Thymus (tissue), 14 donors: ENCODE data around the gene ISOC1. TPM values are rescaled to one million over a fixed set of nuclear protein-coding genes. Genes with fewer than 3 reads are reported as not detected.

Source experiments
- DNase-seq, 9 donors: peaks; one replicate each; pipeline ENCODE4 v3.0.0-alpha.2; 2013; ENCODE audit warnings: low spot score in 9 of 9, low read depth in 6 of 9, missing footprints in 1 of 9
- H3K27ac ChIP-seq, 2 donors: one replicate each; pipeline ENCODE4 v1.5.1; 2013; ENCODE audit warnings: control low read depth in 1 of 2, low read depth in 1 of 2, low read length in 1 of 2, mild to moderate bottlenecking in 1 of 2, moderate library complexity in 1 of 2
- H3K27me3 ChIP-seq, 2 donors: one replicate each; pipeline ENCODE4 v1.5.1; 2013; ENCODE audit warnings: low read length in 1 of 2; ENCODE audit not compliant: control insufficient read depth in 2 of 2, insufficient read depth in 1 of 2
- H3K36me3 ChIP-seq, 2 donors: one replicate each; pipeline ENCODE4 v1.5.1; 2013; ENCODE audit warnings: low read length in 1 of 2, mild to moderate bottlenecking in 1 of 2, moderate library complexity in 1 of 2; ENCODE audit not compliant: control insufficient read depth in 2 of 2, insufficient read depth in 2 of 2
- H3K4me1 ChIP-seq, 2 donors: one replicate each; pipeline ENCODE4 v1.5.1; 2013; ENCODE audit warnings: low read length in 2 of 2; ENCODE audit not compliant: control insufficient read depth in 2 of 2, insufficient read depth in 2 of 2
- H3K4me3 ChIP-seq, 2 donors: one replicate each; pipeline ENCODE4 v1.5.1; 2013; ENCODE audit warnings: low read length in 2 of 2, control low read depth in 1 of 2, mild to moderate bottlenecking in 1 of 2
- H3K9me3 ChIP-seq, 2 donors: one replicate each; pipeline ENCODE4 v1.5.1; 2013; ENCODE audit warnings: low read length in 1 of 2, mild to moderate bottlenecking in 1 of 2; ENCODE audit not compliant: control insufficient read depth in 2 of 2, insufficient read depth in 1 of 2
- WGBS: extraction: QIAGEN DNeasy Blood & Tissue Kit; methylation state at CpG from one replicate; pipeline ENCODE4 v1.1.7; 2013; 5-methylcytosine and 5-hydroxymethylcytosine counted together
- long read RNA-seq, 10 donors: transcript quantifications; one replicate each; lab custom pipeline, GENCODE V29; 2026
- polyA plus RNA-seq: library from polyadenylated mRNA; stranded (reverse); fragments of 200-250 nt; gene quantifications from one replicate; pipeline ENCODE4 v1.2.3, GENCODE V29; 2013
- total RNA-seq: library from RNA; stranded (reverse); fragments of 120-200 nt; gene quantifications from one replicate; pipeline ENCODE4 v1.2.4, GENCODE V29; 2013
- donor health status: healthy.

The ISOC1 gene
- total RNA-seq = 21.5 TPM
- 29.0 TPM for polyA plus RNA-seq
- long read RNA-seq, donor 1, partial matches to known transcripts = 0 of 2 reads
- long read RNA-seq, donor 1, other reads (novel, unspliced or antisense) = 0 of 2 reads
- long read RNA-seq, donor 2 = 0 reads
- long read RNA-seq, donor 3, transcript ISOC1-201 (5 exons, 1,940 nt) = major isoform, 27 of 27 reads
- long read RNA-seq, donor 3, partial matches to known transcripts = 0 of 27 reads
- long read RNA-seq, donor 3, other reads (novel, unspliced or antisense) = 0 of 27 reads
- long read RNA-seq, donor 4, transcript ISOC1-201 (5 exons, 1,940 nt) = major isoform, 10 of 10 reads
- long read RNA-seq, donor 4, partial matches to known transcripts = 0 of 10 reads
- long read RNA-seq, donor 4, other reads (novel, unspliced or antisense) = 0 of 10 reads
- long read RNA-seq, donor 5, transcript ISOC1-201 (5 exons, 1,940 nt) = major isoform, 29 of 29 reads
- long read RNA-seq, donor 5, partial matches to known transcripts = 0 of 29 reads
- long read RNA-seq, donor 5, other reads (novel, unspliced or antisense) = 0 of 29 reads
- long read RNA-seq, donor 6, transcript ISOC1-201 (5 exons, 1,940 nt) = major isoform, 17 of 17 reads
- long read RNA-seq, donor 6, partial matches to known transcripts = 0 of 17 reads
- long read RNA-seq, donor 6, other reads (novel, unspliced or antisense) = 0 of 17 reads
- long read RNA-seq, donor 7, transcript ISOC1-201 (5 exons, 1,940 nt) = major isoform, 27 of 27 reads
- long read RNA-seq, donor 7, partial matches to known transcripts = 0 of 27 reads
- long read RNA-seq, donor 7, other reads (novel, unspliced or antisense) = 0 of 27 reads
- long read RNA-seq, donor 8, transcript ISOC1-201 (5 exons, 1,940 nt) = major isoform, 8 of 8 reads
- long read RNA-seq, donor 8, partial matches to known transcripts = 0 of 8 reads
- long read RNA-seq, donor 8, other reads (novel, unspliced or antisense) = 0 of 8 reads
- long read RNA-seq, donor 9, transcript ISOC1-201 (5 exons, 1,940 nt) = major isoform, 14 of 14 reads
- long read RNA-seq, donor 9, partial matches to known transcripts = 0 of 14 reads
- long read RNA-seq, donor 9, other reads (novel, unspliced or antisense) = 0 of 14 reads
- long read RNA-seq, donor 10, transcript ISOC1-201 (5 exons, 1,940 nt) = major isoform, 20 of 20 reads
- long read RNA-seq, donor 10, partial matches to known transcripts = 0 of 20 reads
- long read RNA-seq, donor 10, other reads (novel, unspliced or antisense) = 0 of 20 reads

GRCh38 chr5:129094087-129094923, at the start of gene ISOC1:
ISOC1 (plus strand) TSS chr5:129094749; CDS start chr5:129094767, 18 bp downstream.
- Histone ChIP-seq H3K4me3 (peak within 1 kb of the TSS; percentile 62 to 74), H3K27ac (peak within 1 kb of the TSS; percentile 61 to 79), H3K27me3 (no peaks in the 10 kb centered on the region), H3K36me3 (no peaks in the 10 kb centered on the region), H3K9me3 (no peaks in the 10 kb centered on the region), H3K4me1 (peaks cover 0 to 22% of the 10 kb centered on the region in 2 donors)
- peak; percentile 72 to 95 (median 87) for DNase-seq
- 1% methylated on average over 87 of the region's 87 CpGs for WGBS

GRCh38 chr5:129046151-129046550, 48.4 kb upstream of the ISOC1 start:
- Histone ChIP-seq H3K27ac (no peak overlapping the region), H3K27me3 (no peaks in the 10 kb centered on the region), H3K4me3 (no peak overlapping the region), H3K9me3 (peaks cover 0 to 2% of the 10 kb centered on the region in 2 donors), H3K36me3 (no peaks in the 10 kb centered on the region), H3K4me1 (no peaks in the 10 kb centered on the region)
- no peak for DNase-seq

- H3K4me3 ChIP-seq = no peak overlapping the region
- no peaks in the 10 kb centered on the region for H3K27me3 ChIP-seq
- DNase-seq = no peak
- no peaks in the 10 kb centered on the region for H3K4me1 ChIP-seq
- peaks cover 0 to 2% of the 10 kb centered on the region in 2 donors for H3K9me3 ChIP-seq
- no peaks in the 10 kb centered on the region for H3K36me3 ChIP-seq
- no peak overlapping the region for H3K27ac ChIP-seq
- 95% methylated on average over 2 of the region's 2 CpGs for whole genome bisulfite sequencing
Observed at GRCh38 chr5:129048509-129048908, 46.0 kb upstream of the ISOC1 start.

- Histone ChIP-seq H3K36me3 (no peaks in the 10 kb centered on the region), H3K27me3 (no peaks in the 10 kb centered on the region), H3K27ac (no peak overlapping the region), H3K4me3 (no peak overlapping the region), H3K9me3 (no peaks in the 10 kb centered on the region), H3K4me1 (no peaks in the 10 kb centered on the region)
- no peak for DNase-seq
- WGBS = 88% methylated on average over 2 of the region's 2 CpGs
Observed at GRCh38 chr5:129049126-129049799, 45.3 kb upstream of the ISOC1 start.

- H3K9me3 ChIP-seq = no peaks in the 10 kb centered on the region
- no peak overlapping the region for H3K27ac ChIP-seq
- no peak overlapping the region for H3K4me3 ChIP-seq
- no peaks in the 10 kb centered on the region for H3K27me3 ChIP-seq
- no peak for DNase-seq
- H3K4me1 ChIP-seq = no peaks in the 10 kb centered on the region
- H3K36me3 ChIP-seq = no peaks in the 10 kb centered on the region
- WGBS = 94% methylated on average over 4 of the region's 4 CpGs
Observed at GRCh38 chr5:129051283-129051682, 43.3 kb upstream of the ISOC1 start.

- Histone ChIP-seq H3K4me3 (no peak overlapping the region), H3K36me3 (no peaks in the 10 kb centered on the region), H3K4me1 (no peaks in the 10 kb centered on the region), H3K27me3 (no peaks in the 10 kb centered on the region), H3K9me3 (peaks cover 0 to 3% of the 10 kb centered on the region in 2 donors), H3K27ac (no peak overlapping the region)
- DNase-seq = no peak
Observed at GRCh38 chr5:129053438-129053837, 41.1 kb upstream of the ISOC1 start.

- 95% methylated on average over 3 of the region's 3 CpGs for WGBS
- no peaks in the 10 kb centered on the region for H3K4me1 ChIP-seq
- no peak overlapping the region for H3K27ac ChIP-seq
- H3K9me3 ChIP-seq = peaks cover 0 to 3% of the 10 kb centered on the region in 2 donors
- no peaks in the 10 kb centered on the region for H3K27me3 ChIP-seq
- H3K4me3 ChIP-seq = no peak overlapping the region
- no peaks in the 10 kb centered on the region for H3K36me3 ChIP-seq
- DNase-seq = no peak
Observed at GRCh38 chr5:129057329-129057728, 37.2 kb upstream of the ISOC1 start.

GRCh38 chr5:129061849-129062248, 32.7 kb upstream of the ISOC1 start:
- DNase-seq = no peak
- peaks cover 0 to 3% of the 10 kb centered on the region in 2 donors for H3K9me3 ChIP-seq
- no peaks in the 10 kb centered on the region for H3K27me3 ChIP-seq
- H3K36me3 ChIP-seq = no peaks in the 10 kb centered on the region
- WGBS = 90% methylated on average over 2 of the region's 2 CpGs
- peak overlapping the region in 1 of 2 donors; percentile 18 for H3K27ac ChIP-seq
- H3K4me1 ChIP-seq = no peaks in the 10 kb centered on the region
- no peak overlapping the region for H3K4me3 ChIP-seq
